SK-N-SH (cell line): ENCODE data around the gene MRPS34. TPM values are rescaled to one million over a fixed set of nuclear protein-coding genes. Genes with fewer than 3 reads are reported as not detected.

Experiments used
- CTCF ChIA-PET: fragments of 300-600, 350-600 bp; formaldehyde crosslinking; extraction: SDS; loops from one replicate; lab custom pipeline; 2021; lab: Yijun Ruan, JAX
- POLR2A ChIA-PET: fragments of 350-600 bp; sonication (Branson Sonifier 250); formaldehyde crosslinking; extraction: SDS; loops from one replicate; lab custom pipeline; 2020; ENCODE audit warnings: antibody characterized with exemption, inconsistent platforms; lab: Yijun Ruan, JAX
- DNase-seq: peaks from one replicate; pipeline ENCODE4 v3.0.0; 2012
- H2AFZ ChIP-seq: fragments of 200-600 bp; sonication (generic); 2 replicates; pipeline ENCODE4 v1.8.1; 2016; ENCODE audit warnings: antibody characterized with exemption, mild to moderate bottlenecking, low read depth
- H3F3A ChIP-seq: fragments of 200-600 bp; sonication (generic); replicated peaks from 2 replicates; pipeline ENCODE3; 2016; ENCODE audit warnings: antibody characterized with exemption, mild to moderate bottlenecking; ENCODE audit not compliant: insufficient read depth
- H3K27ac ChIP-seq, 2 experiments: fragments of 200-500 bp in 1 of 2; fragments of 200-600 bp in 1 of 2; sonication (Bioruptor generic) in 1 of 2; sonication (generic), shearing (Covaris generic) in 1 of 2; 2 replicates each; pipeline versions ENCODE4 v1.5.1 to v1.6.1; 2014 to 2016; ENCODE audit warnings: low read depth in 2 of 2, inconsistent platforms in 1 of 2, low read length in 1 of 2, mild to moderate bottlenecking in 1 of 2, mixed read lengths in 1 of 2
- H3K27me3 ChIP-seq: fragments of 200-600 bp; sonication (generic), shearing (Covaris generic); 2 replicates; pipeline ENCODE4 v1.6.1; 2016; ENCODE audit warnings: mixed run types; ENCODE audit not compliant: insufficient read depth
- H3K36me3 ChIP-seq, 2 experiments: fragments of 200-500 bp in 1 of 2; fragments of 200-600 bp in 1 of 2; sonication (Bioruptor generic) in 1 of 2; sonication (generic) in 1 of 2; replicated peaks in 1 of 2; 2 replicates each; pipeline versions ENCODE3 to v1.5.1; 2014 to 2016; ENCODE audit warnings: low read length in 1 of 2, mild to moderate bottlenecking in 1 of 2; ENCODE audit not compliant: insufficient read depth in 2 of 2, control insufficient read depth in 1 of 2
- H3K4me1 ChIP-seq, 2 experiments: fragments of 200-500 bp in 1 of 2; fragments of 200-600 bp in 1 of 2; sonication (Bioruptor generic) in 1 of 2; sonication (generic), shearing (Covaris generic) in 1 of 2; 2 replicates each; pipeline versions ENCODE4 v1.5.1 to v1.6.1; 2014 to 2016; ENCODE audit warnings: low read depth in 1 of 2, low read length in 1 of 2, mixed run types in 1 of 2; ENCODE audit not compliant: insufficient read depth in 2 of 2, control insufficient read depth in 1 of 2
- H3K4me2 ChIP-seq: fragments of 200-600 bp; sonication (generic), shearing (Covaris generic); 2 replicates; pipeline ENCODE4 v1.6.1; 2017; ENCODE audit warnings: mixed run types
- H3K4me3 ChIP-seq, 2 experiments: fragments of 200-500 bp in 1 of 2; fragments of 200-600 bp in 1 of 2; sonication (Bioruptor generic) in 1 of 2; sonication (generic), shearing (Covaris generic) in 1 of 2; 2 replicates each; pipeline versions ENCODE4 v1.5.1 to v1.8.1; 2014 to 2016; ENCODE audit warnings: low read depth in 2 of 2, inconsistent platforms in 1 of 2, low read length in 1 of 2, mild to moderate bottlenecking in 1 of 2, mixed read lengths in 1 of 2, moderate library complexity in 1 of 2
- H3K79me2 ChIP-seq: fragments of 200-600 bp; sonication (generic); 2 replicates; pipeline ENCODE4 v1.8.1; 2017; ENCODE audit warnings: mild to moderate bottlenecking; ENCODE audit not compliant: insufficient read depth
- H3K9ac ChIP-seq: fragments of 200-600 bp; sonication (generic); 2 replicates; pipeline ENCODE4 v1.6.1; 2017; ENCODE audit warnings: mixed run types
- H3K9me2 ChIP-seq: fragments of 200-600 bp; sonication (generic); 2 replicates; pipeline ENCODE4 v1.6.1; 2017; ENCODE audit warnings: mixed run types
- H3K9me3 ChIP-seq: fragments of 200-600 bp; sonication (generic); 2 replicates; pipeline ENCODE4 v1.6.1; 2017; ENCODE audit warnings: mixed run types, mild to moderate bottlenecking, moderate library complexity
- H4K20me1 ChIP-seq: fragments of 200-600 bp; sonication (generic); 2 replicates; pipeline ENCODE4 v1.6.1; 2017; ENCODE audit warnings: mild to moderate bottlenecking, mixed run types; ENCODE audit not compliant: insufficient read depth
- FOSL2 ChIP-seq: IDR thresholded peaks from 2 replicates; pipeline ENCODE4 v1.4.0; 2012; ENCODE audit warnings: low read depth, mild to moderate bottlenecking, moderate library complexity, borderline replicate concordance
- FOXJ3 ChIP-seq: sonication (generic); formaldehyde crosslinking; IDR thresholded peaks from 2 replicates; pipeline ENCODE4 v1.5.1; 2020; ENCODE audit warnings: mild to moderate bottlenecking, missing genetic modification reagents
- GABPA ChIP-seq: IDR thresholded peaks from 2 replicates; pipeline ENCODE4 v1.4.0; 2012; ENCODE audit warnings: low read depth, mild to moderate bottlenecking
- MEF2A ChIP-seq: IDR thresholded peaks from 2 replicates; pipeline ENCODE4 v1.4.0; 2012; ENCODE audit warnings: low read depth, borderline replicate concordance
- POLR2AphosphoS5 ChIP-seq: IDR thresholded peaks from 2 replicates; pipeline ENCODE4 v1.6.1; 2012; ENCODE audit warnings: low read depth, low read length
- RAD21 ChIP-seq: IDR thresholded peaks from 2 replicates; pipeline ENCODE4 v1.6.1; 2012; ENCODE audit warnings: mild to moderate bottlenecking, low read length
- REST ChIP-seq: IDR thresholded peaks from 2 replicates; pipeline ENCODE4 v1.6.1; 2012; ENCODE audit warnings: mild to moderate bottlenecking, low read depth, low read length, moderate library complexity
- RXRA ChIP-seq: IDR thresholded peaks from 2 replicates; pipeline ENCODE4 v1.4.0; 2012; ENCODE audit warnings: low read depth, mild to moderate bottlenecking, borderline replicate concordance
- TCF12 ChIP-seq: IDR thresholded peaks from 2 replicates; pipeline ENCODE4 v1.4.0; 2012
- YY1 ChIP-seq: IDR thresholded peaks from 2 replicates; pipeline ENCODE4 v1.4.0; 2012; ENCODE audit warnings: low read depth, mild to moderate bottlenecking
- ZBTB33 ChIP-seq: IDR thresholded peaks from 2 replicates; pipeline ENCODE4 v1.4.0; 2012; ENCODE audit warnings: low read depth, borderline replicate concordance
- WGBS: methylation state at CpG from one replicate; pipeline ENCODE4 v1.1.6; 2017; ENCODE audit warnings: low lambda C conversion rate; 5-methylcytosine and 5-hydroxymethylcytosine counted together
- polyA plus RNA-seq, 3 experiments: library from polyadenylated mRNA; depleted of rRNA; stranded (reverse); fragments of >200 nt; gene quantifications; 2 replicates each; pipeline ENCODE4 v1.2.3, GENCODE V29; 2012
- TF ChIP-seq, protein P1 (sequence below): fragments of 200-600 bp; sonication (generic); IDR thresholded peaks from 2 replicates; pipeline ENCODE4 v1.6.1; 2017; ENCODE audit warnings: antibody characterized with exemption, mild to moderate bottlenecking, moderate library complexity
- TF ChIP-seq, protein P2 (sequence below): IDR thresholded peaks from 2 replicates; pipeline ENCODE4 v1.4.0; 2012; ENCODE audit warnings: low read depth, borderline replicate concordance

The MRPS34 gene
- polyA plus RNA-seq, 1 of the 3 experiments (the other 2 are of a cell fraction), result 156 TPM

DNA sequence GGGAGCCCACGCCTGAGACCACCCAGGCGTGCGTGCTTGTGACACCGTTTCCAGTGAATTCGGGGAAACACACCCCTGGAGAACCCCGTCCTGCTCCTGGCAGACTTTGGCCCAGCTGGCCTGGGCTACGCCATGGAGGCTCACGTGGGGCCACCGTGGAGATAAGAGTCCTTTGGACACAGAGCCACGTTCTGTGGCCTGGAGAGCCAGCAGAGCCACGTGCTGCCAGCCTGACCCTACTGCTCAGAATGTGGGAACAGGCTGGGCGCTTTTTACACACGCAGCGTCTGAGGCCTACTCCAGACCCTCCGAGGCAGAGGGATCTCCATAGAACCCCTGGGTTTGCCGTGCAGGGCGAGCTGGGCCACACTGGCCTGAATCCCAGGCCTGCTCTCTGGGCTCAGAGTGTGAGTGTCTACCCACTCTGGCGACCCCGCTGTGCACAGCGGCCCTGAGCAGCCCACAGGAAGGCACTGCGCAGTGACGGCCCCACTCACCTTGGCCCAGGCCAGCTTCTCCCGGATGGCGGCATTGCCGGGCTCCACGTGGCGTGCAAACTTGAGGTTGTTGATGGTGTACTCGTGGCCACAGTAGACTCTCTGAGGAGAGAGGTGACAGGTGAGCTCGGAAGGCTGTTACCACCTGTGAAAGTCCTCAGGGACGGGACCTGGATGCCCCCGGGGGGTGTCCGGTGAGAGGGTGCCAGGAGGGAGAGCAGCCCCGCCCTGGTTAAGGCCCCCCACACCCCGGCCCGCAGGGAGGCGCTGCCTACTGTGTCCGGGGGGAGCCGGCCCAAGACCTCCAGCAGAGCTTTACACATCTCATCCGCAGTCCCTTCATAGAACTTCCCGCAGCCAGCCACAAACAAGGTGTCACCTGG, 43.7 kb upstream of the MRPS34 start:
- no peak overlapping the region for H3K4me2 ChIP-seq
- ChIA-PET POLR2A (no interaction called here), CTCF (no interaction called here)
- H3K27ac ChIP-seq, result no peak overlapping the region
- no peaks in the 10 kb centered on the region for H3K9me3 ChIP-seq
- DNase-seq, result no peak
- peaks cover 4% of the 10 kb centered on the region; the same call in 1 of the 2 replicates for H3K79me2 ChIP-seq
- H3K4me1 ChIP-seq, result no peaks in the 10 kb centered on the region
- WGBS, result 91% methylated on average over 31 of the region's 40 CpGs
- no peaks in the 10 kb centered on the region for H3K9me2 ChIP-seq
- peaks cover 0 to 14% of the 10 kb centered on the region in 2 experiments for H3K36me3 ChIP-seq
- H3K9ac ChIP-seq, result no peak overlapping the region
- TF ChIP-seq, protein P1, sequence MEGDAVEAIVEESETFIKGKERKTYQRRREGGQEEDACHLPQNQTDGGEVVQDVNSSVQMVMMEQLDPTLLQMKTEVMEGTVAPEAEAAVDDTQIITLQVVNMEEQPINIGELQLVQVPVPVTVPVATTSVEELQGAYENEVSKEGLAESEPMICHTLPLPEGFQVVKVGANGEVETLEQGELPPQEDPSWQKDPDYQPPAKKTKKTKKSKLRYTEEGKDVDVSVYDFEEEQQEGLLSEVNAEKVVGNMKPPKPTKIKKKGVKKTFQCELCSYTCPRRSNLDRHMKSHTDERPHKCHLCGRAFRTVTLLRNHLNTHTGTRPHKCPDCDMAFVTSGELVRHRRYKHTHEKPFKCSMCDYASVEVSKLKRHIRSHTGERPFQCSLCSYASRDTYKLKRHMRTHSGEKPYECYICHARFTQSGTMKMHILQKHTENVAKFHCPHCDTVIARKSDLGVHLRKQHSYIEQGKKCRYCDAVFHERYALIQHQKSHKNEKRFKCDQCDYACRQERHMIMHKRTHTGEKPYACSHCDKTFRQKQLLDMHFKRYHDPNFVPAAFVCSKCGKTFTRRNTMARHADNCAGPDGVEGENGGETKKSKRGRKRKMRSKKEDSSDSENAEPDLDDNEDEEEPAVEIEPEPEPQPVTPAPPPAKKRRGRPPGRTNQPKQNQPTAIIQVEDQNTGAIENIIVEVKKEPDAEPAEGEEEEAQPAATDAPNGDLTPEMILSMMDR, result no peak
- TF ChIP-seq GABPA, result no peak
- no peak for TF ChIP-seq TCF12
- no peak for TF ChIP-seq FOXJ3 (CRISPR knock-in tag)
- no peak for TF ChIP-seq ZBTB33
- no peak for TF ChIP-seq MEF2A
- no peak for TF ChIP-seq REST
- TF ChIP-seq, protein P2, sequence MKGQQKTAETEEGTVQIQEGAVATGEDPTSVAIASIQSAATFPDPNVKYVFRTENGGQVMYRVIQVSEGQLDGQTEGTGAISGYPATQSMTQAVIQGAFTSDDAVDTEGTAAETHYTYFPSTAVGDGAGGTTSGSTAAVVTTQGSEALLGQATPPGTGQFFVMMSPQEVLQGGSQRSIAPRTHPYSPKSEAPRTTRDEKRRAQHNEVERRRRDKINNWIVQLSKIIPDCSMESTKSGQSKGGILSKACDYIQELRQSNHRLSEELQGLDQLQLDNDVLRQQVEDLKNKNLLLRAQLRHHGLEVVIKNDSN, result no peak
- TF ChIP-seq YY1, result no peak
- TF ChIP-seq RXRA, result no peak
- no peak for TF ChIP-seq FOSL2
- no peak for TF ChIP-seq POLR2AphosphoS5
- no peak for TF ChIP-seq RAD21
- peaks cover 7% of the 10 kb centered on the region for H3F3A ChIP-seq
- H4K20me1 ChIP-seq, result no peaks in the 10 kb centered on the region
- no peak overlapping the region for H2AFZ ChIP-seq
- H3K27me3 ChIP-seq, result no peaks in the 10 kb centered on the region
- no peak overlapping the region for H3K4me3 ChIP-seq
